Peyer's patch (tissue), 4 donors: ENCODE data around the gene KCNQ1. TPM values are rescaled to one million over a fixed set of nuclear protein-coding genes. Genes with fewer than 3 reads are reported as not detected.
A peak's percentile ranks its signal among the peaks of the same experiment; 100 is the strongest.

Experiments used
- DNase-seq, 3 donors: peaks; one replicate each; pipeline ENCODE4 v3.0.0-alpha.2; 2017 to 2019
- H3K27ac ChIP-seq, 4 donors: fragments of 200-600 bp; sonication (generic); one replicate each; pipeline ENCODE4 v1.5.1; 2016 to 2019
- H3K27me3 ChIP-seq, 2 donors: fragments of 200-600 bp; sonication (generic); one replicate each; pipeline ENCODE4 v1.5.1; 2019
- H3K36me3 ChIP-seq, 3 donors: fragments of 200-600 bp; sonication (generic); one replicate each; pipeline ENCODE4 v1.5.1; 2016 to 2019
- H3K4me1 ChIP-seq, 4 donors: fragments of 200-600 bp; sonication (generic); one replicate each; pipeline ENCODE4 v1.5.1; 2016 to 2019
- H3K4me3 ChIP-seq, 4 donors: fragments of 200-600 bp; sonication (generic); 1 replicate in 3 of 4; 2 replicates in 1 of 4; pipeline ENCODE4 v1.5.1; 2016 to 2019; ENCODE audit warnings: mild to moderate bottlenecking in 1 of 4
- H3K9me3 ChIP-seq, 4 donors: fragments of 200-600 bp; sonication (generic); one replicate each; pipeline ENCODE4 v1.5.1; 2016 to 2019; ENCODE audit warnings: mild to moderate bottlenecking in 1 of 4
- CTCF ChIP-seq, 6 experiments: fragments of 450-650 bp in 4 of 6; fragments of 200-600 bp in 2 of 6; sonication (generic) in 1 of 6; IDR thresholded peaks; one replicate each; pipeline ENCODE4 v1.5.1; 2017 to 2019; ENCODE audit warnings: antibody characterized with exemption in 6 of 6, mild to moderate bottlenecking in 3 of 6, moderate library complexity in 1 of 6
- POLR2A ChIP-seq, 2 donors: fragments of 450-650 bp; IDR thresholded peaks; one replicate each; pipeline ENCODE4 v1.5.1; 2017; ENCODE audit warnings: antibody characterized with exemption in 2 of 2, mild to moderate bottlenecking in 2 of 2, moderate library complexity in 2 of 2
- total RNA-seq, 4 donors: library from RNA; depleted of rRNA; stranded (reverse); fragments of >200 nt; gene quantifications; one replicate each; pipeline ENCODE4 v1.1.0, GENCODE V29; 2016

Gene KCNQ1
- total RNA-seq, 4 donors from 2014 or later: 50.6 to 66.4 (median 54.2) TPM

DNA sequence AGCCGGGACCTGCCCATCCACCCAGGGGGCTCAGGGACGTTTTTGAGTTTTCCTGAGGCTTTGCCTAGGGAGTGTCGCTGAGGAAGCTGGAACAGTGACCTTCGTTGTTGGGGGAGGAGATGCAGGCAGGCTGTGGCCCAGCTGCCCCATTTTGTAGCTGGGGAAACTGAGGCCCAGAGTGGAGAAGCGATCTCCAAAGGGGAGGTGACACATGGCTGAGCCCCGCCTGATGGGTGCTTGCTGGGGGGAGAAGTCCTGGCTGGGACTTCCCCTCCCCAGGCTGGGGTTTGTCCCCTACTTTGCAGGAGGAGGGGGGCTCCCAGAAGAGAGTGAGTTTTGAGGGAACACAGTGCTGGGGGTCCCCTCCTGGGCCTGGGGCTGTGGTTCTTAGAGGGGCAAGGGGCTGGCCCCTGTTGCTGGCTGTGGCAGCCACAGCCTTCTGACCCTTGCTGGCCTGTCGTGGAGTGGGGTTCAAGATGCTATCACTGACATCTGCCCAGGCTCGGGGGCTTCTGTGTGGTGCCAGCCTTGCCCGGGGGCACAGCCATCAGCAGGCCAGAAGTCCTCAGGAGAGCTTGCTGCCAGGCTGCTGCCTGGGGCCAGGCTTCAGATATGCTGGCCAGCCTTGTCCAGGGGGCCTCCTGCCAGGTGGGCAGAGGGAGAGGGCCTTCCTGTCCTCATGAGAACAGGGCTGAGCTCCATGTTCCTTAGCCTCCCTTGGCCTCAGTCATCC, 21.4 kb downstream of the KCNQ1 start:
- TF ChIP-seq POLR2A (IDR thresholded peaks at IDR 0.05) (no peak), CTCF (IDR thresholded peaks at IDR 0.05) (no peak)
- peak overlapping the region in 1 of 4 donors; percentile 9 for H3K4me3 ChIP-seq
- H3K9me3 ChIP-seq: no peaks in the 10 kb centered on the region
- H3K27me3 ChIP-seq: no peaks in the 10 kb centered on the region
- no peak for DNase-seq
- H3K4me1 ChIP-seq: peaks cover 15 to 54% (median 35%) of the 10 kb centered on the region in 4 donors
- H3K27ac ChIP-seq: peak overlapping the region in 1 of 4 donors; percentile 38
- H3K36me3 ChIP-seq: no peaks in the 10 kb centered on the region

DNA sequence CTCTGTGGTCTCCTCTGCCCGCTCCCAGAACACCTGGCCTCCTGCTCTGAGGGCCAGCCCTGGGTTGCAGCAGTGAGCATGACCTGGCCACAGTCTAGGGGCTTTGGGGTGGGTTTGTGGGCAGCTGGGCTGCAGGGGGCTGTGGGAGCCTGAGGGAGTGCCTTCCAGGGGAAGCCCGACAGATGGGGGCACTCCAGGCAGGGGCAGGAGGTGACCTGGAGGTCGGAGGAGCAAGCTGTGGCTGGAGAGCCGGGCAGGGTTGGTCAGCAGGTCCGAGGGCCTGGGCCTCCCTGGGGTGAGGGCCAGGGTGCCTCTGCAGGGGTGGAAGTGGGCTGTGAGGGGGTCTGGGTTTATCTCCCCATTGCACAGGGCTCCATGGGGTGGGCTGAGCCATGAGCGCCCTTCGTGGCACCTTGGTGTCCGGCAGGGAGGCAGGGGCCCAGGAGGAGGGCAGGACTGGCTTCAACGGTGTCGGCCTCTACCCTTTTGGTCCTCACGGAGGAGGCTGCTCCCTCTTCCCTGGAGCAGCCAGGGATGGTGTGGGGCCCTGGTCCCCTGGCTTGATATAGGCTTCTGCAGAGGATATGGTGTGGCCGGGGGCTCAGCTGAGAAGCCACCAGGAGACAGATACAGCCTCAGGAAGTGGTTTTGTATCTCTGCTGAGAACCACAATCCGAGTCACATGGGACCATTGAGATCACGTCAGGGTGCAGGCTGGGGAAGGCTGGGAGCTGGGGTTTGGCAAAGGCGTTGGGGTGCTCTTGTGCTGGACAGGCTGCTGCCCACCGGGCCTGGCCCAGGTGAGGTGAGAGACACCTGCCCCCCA, 22.3 kb downstream of the KCNQ1 start:
- Histone ChIP-seq H3K27ac (peak overlapping the region in 1 of 4 donors; percentile 38), H3K4me3 (peak overlapping the region in 1 of 4 donors; percentile 9), H3K4me1 (peaks cover 15 to 49% (median 34%) of the 10 kb centered on the region in 4 donors), H3K27me3 (no peaks in the 10 kb centered on the region), H3K36me3 (no peaks in the 10 kb centered on the region), H3K9me3 (no peaks in the 10 kb centered on the region)
- DNase-seq: peak in 2 of 3 donors; percentile 80 to 84
- TF ChIP-seq POLR2A (IDR thresholded peaks at IDR 0.05): no peak

- DNase-seq: no peak
- Histone ChIP-seq H3K4me1 (peaks cover 15 to 44% (median 31%) of the 10 kb centered on the region in 4 donors), H3K27ac (peak overlapping the region in 1 of 4 donors; percentile 38), H3K4me3 (no peak overlapping the region), H3K27me3 (no peaks in the 10 kb centered on the region), H3K9me3 (no peaks in the 10 kb centered on the region), H3K36me3 (no peaks in the 10 kb centered on the region)
- TF ChIP-seq CTCF (IDR thresholded peaks at IDR 0.05) (no peak), POLR2A (IDR thresholded peaks at IDR 0.05) (no peak)
Measured at GRCh38 chr11:2467695-2468055, 22.9 kb downstream of the KCNQ1 start.

GRCh38 chr11:2468363-2469235, 23.8 kb downstream of the KCNQ1 start:
- H3K27me3 ChIP-seq: no peaks in the 10 kb centered on the region
- H3K4me3 ChIP-seq: no peak overlapping the region
- DNase-seq: no peak
- H3K27ac ChIP-seq: no peak overlapping the region
- no peaks in the 10 kb centered on the region for H3K36me3 ChIP-seq
- TF ChIP-seq POLR2A (IDR thresholded peaks at IDR 0.05) (no peak), CTCF (IDR thresholded peaks at IDR 0.05) (no peak)
- H3K4me1 ChIP-seq: peaks cover 9 to 34% (median 23%) of the 10 kb centered on the region in 4 donors
- no peaks in the 10 kb centered on the region for H3K9me3 ChIP-seq

DNA sequence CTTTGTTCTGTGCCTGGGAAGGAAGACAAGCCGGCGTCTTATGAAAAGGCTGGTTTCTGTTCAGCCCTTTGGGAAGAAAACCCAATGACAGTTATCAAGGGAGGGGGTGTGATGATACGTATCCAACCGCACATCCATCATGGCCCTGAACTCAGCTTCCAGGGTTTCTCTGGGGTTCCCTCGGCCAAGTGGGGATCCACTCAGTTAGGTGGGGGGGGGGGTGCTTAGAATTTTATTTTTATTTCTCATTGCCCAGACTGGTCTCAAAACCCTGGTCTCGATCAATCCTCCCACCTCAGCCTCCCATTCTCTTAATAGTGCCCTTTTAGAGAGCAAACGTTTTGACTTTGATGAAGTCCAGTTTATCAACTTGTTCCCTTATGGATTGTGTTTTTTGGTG, 25.7 kb downstream of the KCNQ1 start:
- H3K27ac ChIP-seq: no peak overlapping the region
- no peak overlapping the region for H3K4me3 ChIP-seq
- DNase-seq: no peak
- H3K9me3 ChIP-seq: no peaks in the 10 kb centered on the region
- H3K27me3 ChIP-seq: no peaks in the 10 kb centered on the region
- no peaks in the 10 kb centered on the region for H3K36me3 ChIP-seq
- H3K4me1 ChIP-seq: peaks cover under 1 to 21% (median 18%) of the 10 kb centered on the region in 4 donors
- TF ChIP-seq POLR2A (IDR thresholded peaks at IDR 0.05) (no peak), CTCF (IDR thresholded peaks at IDR 0.05) (no peak)
